ENCODE measurements around the gene IL6ST. TPM values are rescaled to one million over a fixed set of nuclear protein-coding genes. Genes with fewer than 3 reads are reported as not detected.
A peak's percentile ranks its signal among the peaks of the same experiment; 100 is the strongest.

IL6ST gene
- total RNA-seq, 3 donors from 2014 or later: 78.0 to 209 (median 126) TPM

GRCh38 chr5:55935371-55935770 lies 59.4 kb downstream of the IL6ST start:
- no peak overlapping the region for H3K4me3 ChIP-seq
- H3K36me3 ChIP-seq (ENCODE audit: low read depth): no peaks in the 10 kb centered on the region
- no peak for DNase-seq
- no peak for ATAC-seq
- no peaks in the 10 kb centered on the region for H3K4me1 ChIP-seq (ENCODE audit: low read depth)
- intact Hi-C loops (cut with DNase I, micrococcal nuclease): no loop called here
- H3K9me3 ChIP-seq: no peaks in the 10 kb centered on the region
- TF ChIP-seq CTCF (IDR thresholded peaks at IDR 0.05): no peak

DNA sequence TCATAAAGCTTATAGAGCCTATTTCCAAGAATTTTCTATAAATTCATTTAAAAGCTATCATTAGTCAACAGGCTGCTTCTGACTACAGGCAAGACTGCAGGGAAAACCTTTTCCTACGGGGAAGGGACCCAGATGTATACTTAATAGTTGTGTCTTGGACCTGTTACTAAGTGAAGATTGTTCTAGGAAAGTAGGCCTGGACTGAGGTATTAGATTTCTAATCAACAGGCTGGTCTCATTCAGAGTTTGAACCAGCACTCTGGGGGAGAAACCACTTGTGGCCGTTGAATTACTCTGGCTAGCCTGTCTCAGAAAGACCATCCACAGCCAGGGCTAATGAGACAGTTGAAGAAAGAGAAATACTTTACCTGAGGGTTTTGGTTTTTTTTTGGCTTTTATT lies 60.0 kb downstream of the IL6ST start:
- DNase-seq: no peak
- intact Hi-C loops (cut with DNase I, micrococcal nuclease): no loop called here
- H3K4me3 ChIP-seq: no peak overlapping the region
- H3K36me3 ChIP-seq (ENCODE audit: low read depth): no peaks in the 10 kb centered on the region
- H3K9me3 ChIP-seq: no peaks in the 10 kb centered on the region
- H3K4me1 ChIP-seq (ENCODE audit: low read depth): no peaks in the 10 kb centered on the region
- no peak for ATAC-seq
- TF ChIP-seq CTCF (IDR thresholded peaks at IDR 0.05): no peak

GRCh38 chr5:55934115-55934613 lies 60.6 kb downstream of the IL6ST start:
- no peaks in the 10 kb centered on the region for H3K4me1 ChIP-seq (ENCODE audit: low read depth)
- intact Hi-C loops (cut with DNase I, micrococcal nuclease): no loop called here
- ATAC-seq (peak; percentile 54), DNase-seq (no peak)
- H3K4me3 ChIP-seq: no peak overlapping the region
- no peaks in the 10 kb centered on the region for H3K9me3 ChIP-seq
- TF ChIP-seq CTCF (IDR thresholded peaks at IDR 0.05): no peak
- no peaks in the 10 kb centered on the region for H3K36me3 ChIP-seq (ENCODE audit: low read depth)

DNA sequence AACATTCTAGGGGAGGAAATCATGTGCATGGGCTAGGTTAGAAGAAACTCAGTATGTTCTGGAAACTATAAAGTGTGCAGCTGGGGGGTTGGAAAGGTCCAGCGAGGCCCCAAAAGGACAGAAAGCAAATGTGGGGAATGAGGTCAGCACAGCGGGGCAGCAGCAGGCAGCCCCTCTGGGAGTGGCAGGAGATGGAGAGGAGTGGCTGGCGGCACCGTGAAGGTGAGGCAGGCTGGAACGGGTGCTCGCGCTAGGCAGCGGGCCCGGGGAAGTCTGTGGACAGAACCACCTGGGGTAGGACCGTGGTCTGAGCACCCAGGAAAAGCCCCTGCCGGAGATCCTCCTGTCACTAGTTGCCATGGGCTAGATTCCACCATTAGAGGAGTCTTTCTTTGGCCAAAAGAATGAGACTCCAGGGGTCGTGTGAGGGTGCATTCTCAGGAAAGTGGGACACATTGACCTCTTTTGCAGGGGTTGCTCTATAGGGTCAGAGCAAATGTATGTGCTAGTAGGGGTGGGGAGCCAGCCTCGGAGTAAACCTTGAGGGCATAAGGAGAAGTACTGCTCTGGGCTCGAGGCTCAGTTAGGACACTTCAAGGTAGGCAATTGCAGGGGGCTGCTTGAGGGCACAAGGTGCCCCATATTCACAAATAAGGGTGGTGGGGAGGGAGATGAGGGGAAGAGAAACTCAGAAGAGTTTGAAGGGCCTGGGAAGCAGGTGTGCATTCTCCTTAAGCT lies 61.2 kb downstream of the IL6ST start:
- TF ChIP-seq CTCF (IDR thresholded peaks at IDR 0.05): no peak
- no peaks in the 10 kb centered on the region for H3K4me1 ChIP-seq (ENCODE audit: low read depth)
- no peaks in the 10 kb centered on the region for H3K9me3 ChIP-seq
- DNase-seq (no peak), ATAC-seq (no peak)
- H3K36me3 ChIP-seq (ENCODE audit: low read depth): no peaks in the 10 kb centered on the region
- H3K4me3 ChIP-seq: no peak overlapping the region
- intact Hi-C loops (cut with DNase I, micrococcal nuclease): no loop called here

- H3K9me3 ChIP-seq: no peaks in the 10 kb centered on the region
- H3K36me3 ChIP-seq (ENCODE audit: low read depth): no peaks in the 10 kb centered on the region
- DNase-seq (no peak), ATAC-seq (no peak)
- intact Hi-C loops (cut with DNase I, micrococcal nuclease): no loop called here
- no peak for TF ChIP-seq CTCF (IDR thresholded peaks at IDR 0.05)
- no peaks in the 10 kb centered on the region for H3K4me1 ChIP-seq (ENCODE audit: low read depth)
- H3K4me3 ChIP-seq: no peak overlapping the region
Measured at GRCh38 chr5:55932700-55933099, 62.1 kb downstream of the IL6ST start.

All from mucosa of descending colon (tissue), 3 donors.